ENCODE data around the gene ALG2. TPM values are rescaled to one million over a fixed set of nuclear protein-coding genes. Genes with fewer than 3 reads are reported as not detected.

Gene ALG2
- total and polyA plus RNA-seq, 2 of the 4 experiments (the other 2 are of a cell fraction): 36.4 to 38.4 TPM

DNA sequence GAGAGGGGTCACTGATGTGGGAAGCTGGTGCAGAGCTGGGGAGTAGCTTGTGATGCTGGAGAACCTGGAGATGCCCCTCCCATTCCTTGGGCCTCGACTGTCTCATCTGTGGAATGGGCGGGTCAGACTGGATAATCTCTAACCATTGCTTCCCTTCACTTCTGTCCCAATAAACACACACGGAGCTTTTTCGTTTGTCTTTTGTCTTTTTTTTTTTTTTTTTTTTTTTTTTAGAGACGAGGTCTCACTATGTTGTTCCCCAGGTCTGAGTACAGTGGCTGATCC is 36.5 kb downstream of the ALG2 start:
- Histone ChIP-seq H3K9ac (ENCODE audit: low read depth, low read length) (no peak overlapping the region), H3K56ac (ENCODE audit: extremely low read depth, insufficient read depth, low read length) (no peak overlapping the region), H3K14ac (replicated peaks; ENCODE audit: low read depth, low read length) (no peak overlapping the region), H2AFZ (replicated peaks; ENCODE audit: low read length, poor library complexity) (peak overlapping the region; percentile 88), H4K91ac (ENCODE audit: insufficient read depth, low read depth, low read length) (no peak overlapping the region), H3K18ac (ENCODE audit: low read depth, low read length) (no peak overlapping the region; the same call in 1 of the 2 replicates), H3K9me3 (ENCODE audit: control insufficient read depth, insufficient read depth, low read length) (no peaks in the 10 kb centered on the region), H3K27me3 (ENCODE audit: control insufficient read depth, insufficient read depth, low read length) (peaks cover 6% of the 10 kb centered on the region), H2BK15ac (ENCODE audit: low read depth, low read length) (no peak overlapping the region), H3K4ac (ENCODE audit: low read depth, low read length) (peak overlapping the region; percentile 64; the same call in 1 of the 2 replicates), H3K23ac (ENCODE audit: low read depth, low read length) (no peak overlapping the region), H4K5ac (ENCODE audit: low read depth, low read length) (no peak overlapping the region; the same call in 1 of the 2 replicates), H3K4me3 (ENCODE audit: insufficient read depth, low read depth, low read length) (no peak overlapping the region), H2AK9ac (replicated peaks; ENCODE audit: low read depth, low read length, poor library complexity) (no peak overlapping the region), H4K8ac (ENCODE audit: low read depth in 2 of 2, low read length in 2 of 2) (no peak overlapping the region), H3K4me1 (ENCODE audit: control insufficient read depth, insufficient read depth, low read length) (peaks cover 9% of the 10 kb centered on the region), H2BK5ac (ENCODE audit: low read depth, low read length, poor library complexity, severe bottlenecking) (no peak overlapping the region), H4K20me1 (ENCODE audit: insufficient read depth, low read length) (no peaks in the 10 kb centered on the region), H2BK20ac (ENCODE audit: low read depth, low read length) (no peak overlapping the region), H3K27ac (ENCODE audit: insufficient read depth, low read length) (no peak overlapping the region), H3K4me2 (ENCODE audit: low read depth, low read length) (no peak overlapping the region), H3K36me3 (ENCODE audit: control insufficient read depth, insufficient read depth, low read length) (no peaks in the 10 kb centered on the region), H3K9me1 (ENCODE audit: insufficient read depth, low read length) (peaks cover 6% of the 10 kb centered on the region; the same call in 1 of the 2 replicates), H2BK120ac (ENCODE audit: low read depth, low read length) (no peak overlapping the region), H3K79me1 (ENCODE audit: low read depth in 1 of 2, low read length in 2 of 2) (no peaks in the 10 kb centered on the region), H2AK5ac (ENCODE audit: low read depth, low read length) (no peak overlapping the region)
- ATAC-seq (ENCODE audit: low read depth) (no peak), DNase-seq (no peak)
- no TSS peak for BruUV-seq (replicated peaks)
- TF ChIP-seq MAFK (IDR thresholded peaks at IDR 0.05; ENCODE audit: low read depth, low read length): no peak
- no peak for TF ChIP-seq POLR2A (IDR thresholded peaks at IDR 0.05; ENCODE audit: low read depth, low read length)
- ChIA-PET POLR2A (ENCODE audit: unreplicated experiment) (no interaction called here), CTCF (interaction anchor here (0.9 to 2.3 kb wide), 5 partner anchors 13 to 1138 kb away, joined by 3 to 12 read pairs (median 3); partner anchors contain the start of genes ALG2 and SEC61B)
- intact Hi-C loops (cut with micrococcal nuclease): loop anchor here (1.0 to 10.0 kb wide), 5 partner anchors 38 to 1410 kb away; partner anchors contain the start of genes MSANTD3 and SEC61B
- in situ Hi-C loops (cut with MboI; ENCODE audit: low sequenced_read_pairs): loop anchor here (10.0 to 25.0 kb wide), 4 partner anchors 620 to 1402 kb away; partner anchors contain the start of gene CAVIN4
- no CpG with 5 or more reads among the region's 5 CpGs for WGBS, 2 experiments (ENCODE audit: extremely low coverage in 2 of 2, insufficient read length in 1 of 2)
- dilution Hi-C loops (cut with HindIII; ENCODE audit: low sequenced_read_pairs, unreplicated experiment): no loop called here
